Fibroblast of lung (primary cell): Measurements from ENCODE around the gene DCTN2.

Experiments used
- CTCF ChIP-seq, 2 donors: IDR thresholded peaks in 1 of 2; conservative IDR thresholded peaks in 1 of 2; 1 replicate in 1 of 2; 2 replicates in 1 of 2; pipeline ENCODE4 v1.5.1; 2011 to 2012; ENCODE audit warnings: low read length in 2 of 2, control low read depth in 1 of 2, inconsistent platforms in 1 of 2, low read depth in 1 of 2, mild to moderate bottlenecking in 1 of 2
- EZH2 ChIP-seq: IDR thresholded peaks from 2 replicates; pipeline ENCODE4 v1.5.1; 2012; ENCODE audit warnings: low read length, control low read depth, mild to moderate bottlenecking; ENCODE audit errors: missing control alignments

- TF ChIP-seq CTCF (conservative IDR thresholded peaks at IDR 0.05 in 1 of 2, IDR thresholded peaks at IDR 0.05 in 1 of 2; ENCODE audit: low read depth in 1 of 2, low read length in 2 of 2) (no peak), EZH2 (no peak)
Observed at GRCh38 chr12:57514720-57515407, 32.1 kb downstream of the DCTN2 start.
